Rectal smooth muscle tissue (tissue), 1 donor: ENCODE measurements around the gene IVD.
A peak's percentile ranks its signal among the peaks of the same experiment; 100 is the strongest.

ENCODE experiments used
- H3K27ac ChIP-seq: one replicate; pipeline ENCODE4 v1.7.0; 2013; ENCODE audit warnings: low read depth, low read length, inconsistent platforms
- H3K27me3 ChIP-seq: one replicate; pipeline ENCODE4 v1.7.0; 2013; ENCODE audit warnings: low read length; ENCODE audit not compliant: control insufficient read depth, insufficient read depth
- H3K36me3 ChIP-seq: one replicate; pipeline ENCODE4 v1.7.0; 2013; ENCODE audit warnings: low read length; ENCODE audit not compliant: control insufficient read depth, insufficient read depth
- H3K4me1 ChIP-seq: one replicate; pipeline ENCODE4 v1.7.0; 2013; ENCODE audit warnings: low read length; ENCODE audit not compliant: control insufficient read depth, insufficient read depth
- H3K4me3 ChIP-seq: one replicate; pipeline ENCODE4 v1.7.0; 2013; ENCODE audit warnings: low read length
- H3K9ac ChIP-seq: one replicate; pipeline ENCODE4 v1.7.0; 2013; ENCODE audit warnings: low read length

IVD gene

DNA sequence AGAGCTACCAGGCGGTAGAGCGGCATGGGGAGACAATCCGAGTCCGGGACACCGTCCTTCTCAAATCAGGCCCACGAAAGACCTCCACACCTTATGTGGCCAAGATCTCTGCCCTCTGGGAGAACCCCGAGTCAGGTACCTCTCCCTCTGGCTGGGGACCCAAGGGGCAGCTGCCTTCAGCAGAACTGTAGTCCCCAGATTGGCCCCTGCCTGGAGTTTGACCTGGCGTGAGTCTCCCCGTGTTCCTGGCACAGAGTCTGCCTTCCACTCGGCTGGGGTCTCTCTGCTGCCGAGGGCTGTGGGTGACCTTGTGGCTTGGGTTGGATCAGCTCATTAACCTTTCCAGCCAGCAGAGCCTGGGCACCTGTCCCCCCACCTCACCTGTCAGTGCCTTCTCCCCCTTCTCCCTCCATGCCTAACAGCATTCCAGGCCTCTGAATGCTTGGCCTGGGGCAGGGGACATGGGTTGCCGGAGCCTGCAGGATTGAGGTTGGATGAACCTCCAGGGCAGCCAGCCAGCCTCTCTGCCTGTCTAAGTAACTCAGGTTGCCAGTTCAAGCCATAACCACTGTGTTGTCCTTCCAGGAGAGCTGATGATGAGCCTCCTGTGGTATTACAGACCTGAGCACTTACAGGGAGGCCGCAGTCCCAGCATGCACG, 58.4 kb downstream of the IVD start:
- Histone ChIP-seq H3K9ac (no peak overlapping the region), H3K27ac (no peak overlapping the region), H3K36me3 (peaks cover 23% of the 10 kb centered on the region), H3K27me3 (no peaks in the 10 kb centered on the region), H3K4me1 (no peaks in the 10 kb centered on the region), H3K4me3 (no peak overlapping the region)

DNA sequence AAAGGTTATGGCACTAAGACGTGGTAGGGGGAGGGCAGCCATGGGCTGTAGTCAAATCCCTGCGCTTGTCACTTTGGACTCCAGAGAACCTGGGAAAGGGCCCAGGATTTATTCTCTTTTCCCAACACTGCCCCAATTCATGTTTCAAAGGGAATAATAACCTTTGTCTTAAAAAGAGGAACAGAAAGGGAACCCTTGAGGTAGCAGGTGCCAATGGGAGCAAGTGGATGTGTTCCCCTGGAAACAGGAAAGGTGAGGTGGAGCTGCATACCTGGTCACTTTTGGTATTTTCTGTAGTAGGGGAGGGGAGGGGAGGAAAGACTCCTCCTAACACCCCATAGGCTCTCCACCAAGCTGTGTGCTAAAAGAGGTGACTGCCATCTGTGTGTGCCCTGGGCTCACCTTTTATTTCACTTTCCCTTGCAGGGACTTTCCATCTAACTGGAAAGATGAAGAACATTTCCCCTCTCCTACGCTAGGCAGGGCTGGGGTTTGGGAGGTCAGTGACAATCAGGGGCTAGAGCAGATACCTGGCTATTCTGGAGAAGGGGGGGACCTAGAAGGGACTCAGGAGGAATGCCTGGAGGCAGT, 59.1 kb downstream of the IVD start:
- H3K27me3 ChIP-seq = no peaks in the 10 kb centered on the region
- H3K4me1 ChIP-seq = no peaks in the 10 kb centered on the region
- H3K9ac ChIP-seq = no peak overlapping the region
- H3K36me3 ChIP-seq = peaks cover 18% of the 10 kb centered on the region
- H3K27ac ChIP-seq = no peak overlapping the region
- H3K4me3 ChIP-seq = no peak overlapping the region

DNA sequence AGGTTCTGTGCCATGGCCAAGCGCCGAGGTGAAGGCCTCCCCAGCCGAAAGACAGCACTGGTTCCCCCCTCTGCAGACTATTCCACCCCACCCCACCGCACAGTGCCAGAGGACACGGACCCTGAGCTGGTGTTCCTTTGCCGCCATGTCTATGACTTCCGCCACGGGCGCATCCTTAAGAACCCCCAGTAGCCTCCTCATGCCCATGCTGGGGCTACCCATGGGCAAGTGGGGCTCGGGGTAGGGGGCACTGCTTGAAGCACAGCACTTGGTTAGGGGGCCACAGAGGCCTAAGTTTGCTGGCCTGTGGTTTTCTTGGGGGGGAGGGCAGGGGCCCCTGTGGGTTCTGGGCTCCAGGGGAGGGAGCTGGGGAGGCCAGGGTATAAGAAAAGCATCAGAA, 60.3 kb downstream of the IVD start:
- Histone ChIP-seq H3K9ac (no peak overlapping the region), H3K27me3 (no peaks in the 10 kb centered on the region), H3K4me3 (no peak overlapping the region), H3K36me3 (peaks cover 16% of the 10 kb centered on the region), H3K4me1 (peaks cover 4% of the 10 kb centered on the region), H3K27ac (no peak overlapping the region)

DNA sequence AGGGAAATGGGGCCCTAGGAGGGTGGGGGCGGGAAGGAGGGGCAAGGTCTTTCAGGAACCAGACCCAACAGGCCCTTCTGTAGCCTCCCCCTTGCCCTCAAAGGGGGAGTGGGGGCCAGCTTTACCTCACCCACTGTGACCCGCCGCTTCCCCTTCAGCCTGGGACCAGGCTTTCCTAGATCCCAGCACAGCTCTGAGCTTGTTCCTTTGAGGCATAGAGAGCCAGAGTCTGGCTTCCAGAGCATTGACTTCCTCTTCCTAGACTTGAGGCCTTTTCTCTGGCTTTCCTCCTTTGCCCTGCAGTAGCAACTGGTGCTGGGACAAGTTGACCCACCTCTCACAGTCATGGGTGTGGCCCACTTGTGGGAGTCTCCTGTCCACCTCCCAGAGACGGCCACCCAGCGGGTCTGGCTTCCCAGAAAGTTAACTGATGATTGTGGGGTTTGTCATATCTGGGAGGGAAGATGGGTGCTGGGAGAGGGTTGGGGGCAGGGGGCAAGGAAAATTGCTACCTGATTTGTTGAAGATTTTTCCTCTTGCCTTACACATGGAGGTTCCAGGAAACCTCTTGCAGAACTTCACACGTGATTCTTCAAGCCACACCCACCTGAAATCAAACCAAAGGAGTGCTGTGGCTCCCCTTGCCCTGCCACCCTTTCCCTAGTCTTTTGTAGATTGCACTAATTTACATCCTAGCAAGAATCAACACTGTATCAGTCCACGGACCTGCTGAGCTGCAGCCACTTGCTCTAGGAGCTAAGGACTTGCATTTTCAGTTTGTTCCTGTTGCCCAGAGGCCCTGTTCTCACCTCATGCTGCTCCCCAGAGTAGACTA, 61.0 kb downstream of the IVD start:
- no peak overlapping the region for H3K9ac ChIP-seq
- no peaks in the 10 kb centered on the region for H3K27me3 ChIP-seq
- peaks cover 16% of the 10 kb centered on the region for H3K36me3 ChIP-seq
- peaks cover 4% of the 10 kb centered on the region for H3K4me1 ChIP-seq
- H3K4me3 ChIP-seq = no peak overlapping the region
- no peak overlapping the region for H3K27ac ChIP-seq

DNA sequence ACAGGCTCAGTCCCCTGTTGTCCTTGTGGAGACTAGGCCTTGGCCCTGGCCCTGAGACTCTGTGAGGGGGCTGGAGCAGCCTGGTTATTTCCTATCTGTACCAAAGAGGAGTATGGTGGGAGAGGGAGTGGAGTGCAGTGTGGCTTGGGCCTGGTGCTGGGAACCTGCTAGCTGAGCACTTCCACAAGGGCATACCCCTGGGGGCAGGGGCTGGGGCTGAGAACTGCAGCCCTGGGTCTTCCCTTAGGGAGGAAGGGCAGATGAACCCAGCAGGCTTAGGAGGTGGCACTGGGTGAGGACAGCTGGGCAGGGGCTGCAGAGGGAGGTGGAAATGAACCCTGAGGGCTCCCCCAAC, 61.6 kb downstream of the IVD start:
- no peak overlapping the region for H3K9ac ChIP-seq
- peaks cover 4% of the 10 kb centered on the region for H3K4me1 ChIP-seq
- peaks cover 16% of the 10 kb centered on the region for H3K36me3 ChIP-seq
- no peak overlapping the region for H3K27ac ChIP-seq
- no peaks in the 10 kb centered on the region for H3K27me3 ChIP-seq
- no peak overlapping the region for H3K4me3 ChIP-seq

DNA sequence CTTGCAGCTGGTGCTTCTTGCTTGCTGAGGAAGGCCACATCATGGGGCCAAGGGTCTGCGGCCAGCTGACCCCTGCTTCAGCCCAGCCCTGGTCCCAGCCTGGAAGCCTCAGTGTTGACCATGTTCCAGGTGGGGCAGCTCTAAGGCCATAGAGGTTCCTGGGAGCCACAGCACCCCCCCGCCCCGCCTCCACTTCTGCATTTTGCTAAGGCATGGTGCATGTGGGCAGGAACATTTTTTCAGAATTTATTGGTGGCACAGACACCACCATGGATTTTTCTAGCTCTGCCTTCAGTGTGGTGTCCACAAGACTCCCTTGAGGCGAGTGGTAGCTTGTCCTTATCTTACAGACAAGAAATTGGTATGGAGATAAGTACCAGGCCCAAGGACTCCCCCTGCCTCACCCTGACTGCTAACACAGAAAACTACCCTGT, 63.3 kb downstream of the IVD start:
- Histone ChIP-seq H3K9ac (no peak overlapping the region), H3K27me3 (no peaks in the 10 kb centered on the region), H3K4me1 (peaks cover 4% of the 10 kb centered on the region), H3K4me3 (no peak overlapping the region), H3K27ac (no peak overlapping the region), H3K36me3 (peaks cover 10% of the 10 kb centered on the region)

DNA sequence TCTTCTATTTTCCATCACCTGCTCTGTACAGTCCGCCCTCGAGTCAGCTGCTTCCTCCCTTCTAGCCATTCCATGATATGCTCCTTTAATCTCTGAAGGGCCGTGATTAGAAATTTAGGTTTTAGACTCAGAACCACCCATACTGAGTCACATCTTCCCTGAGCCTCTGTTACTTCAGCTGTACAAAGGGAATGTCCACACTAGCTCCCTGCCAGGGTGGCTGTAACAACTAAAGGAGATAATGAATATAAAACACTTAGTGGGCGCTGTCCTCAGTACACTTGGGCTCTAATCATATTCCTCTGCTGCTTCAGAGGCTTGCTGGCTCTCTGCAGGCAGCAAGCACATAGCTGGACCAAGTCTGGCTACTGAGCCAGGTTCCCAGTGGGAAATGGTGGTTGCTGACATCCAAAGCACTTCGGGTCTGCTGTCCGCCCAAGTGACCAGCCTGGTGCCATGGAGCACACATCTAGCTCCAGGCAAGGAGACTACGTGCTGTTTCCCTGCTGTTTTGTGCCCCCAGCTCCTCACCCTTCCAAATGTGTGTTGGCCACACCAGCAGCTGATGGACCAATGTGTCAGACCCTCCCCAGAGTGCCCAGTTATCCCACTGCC, 64.3 kb downstream of the IVD start:
- no peaks in the 10 kb centered on the region for H3K27me3 ChIP-seq
- H3K27ac ChIP-seq = peak overlapping the region; percentile 84
- peaks cover 2% of the 10 kb centered on the region for H3K36me3 ChIP-seq
- H3K9ac ChIP-seq = no peak overlapping the region
- H3K4me1 ChIP-seq = peaks cover 4% of the 10 kb centered on the region
- peak overlapping the region; percentile 72 for H3K4me3 ChIP-seq

DNA sequence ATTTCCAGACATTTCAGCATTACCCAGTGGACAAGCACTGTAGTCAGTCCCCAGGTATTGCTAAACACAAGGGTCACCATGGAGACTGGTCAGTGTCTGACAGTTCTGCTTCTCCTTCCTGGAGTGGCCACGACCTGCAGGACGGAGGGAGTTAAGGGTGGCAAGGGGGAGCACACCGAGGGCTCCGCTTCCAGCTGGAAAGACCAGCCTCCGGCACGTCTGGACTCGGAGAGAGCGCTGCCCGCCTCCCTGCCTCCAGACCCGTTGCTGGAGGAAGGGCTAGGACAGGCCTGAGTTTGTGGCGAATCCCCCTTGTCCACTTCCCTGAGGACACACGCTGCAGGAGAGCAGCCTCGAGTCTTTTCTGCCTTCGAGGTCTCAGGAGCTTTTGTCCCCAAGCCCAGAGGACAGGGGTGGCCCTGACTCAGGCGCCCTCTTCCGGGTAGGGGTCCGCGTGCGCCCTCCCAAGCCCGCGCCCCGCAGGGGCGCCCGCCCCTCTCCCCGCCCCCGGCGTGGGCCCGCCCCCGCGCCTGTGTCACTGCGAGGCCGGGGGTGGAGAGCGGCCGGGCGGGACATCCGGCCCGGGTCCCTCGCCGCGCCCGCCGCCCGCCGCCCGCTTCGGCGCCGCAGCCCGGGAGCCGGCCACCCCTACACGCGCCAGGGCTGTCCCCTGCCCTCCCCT, 65.0 kb downstream of the IVD start, which contains the start of gene CHST14:
CHST14 (plus strand) TSS at position 562 of the 682 bp plus-strand sequence. CDS start 230 bp downstream, outside the sequence.
- peak within 1 kb of the TSS; percentile 84 for H3K27ac ChIP-seq
- no peaks in the 10 kb centered on the region for H3K27me3 ChIP-seq
- peaks cover 4% of the 10 kb centered on the region for H3K4me1 ChIP-seq
- H3K9ac ChIP-seq = peak within 1 kb of the TSS; percentile 51
- no peaks in the 10 kb centered on the region for H3K36me3 ChIP-seq
- peak within 1 kb of the TSS; percentile 90 for H3K4me3 ChIP-seq
